Measurements from ENCODE around the gene HDAC4. TPM values are rescaled to one million over a fixed set of nuclear protein-coding genes. Genes with fewer than 3 reads are reported as not detected.

The HDAC4 gene
- total and polyA plus RNA-seq, 2 of the 4 experiments (the other 2 are of a cell fraction): 4.1 to 7.2 TPM

DNA sequence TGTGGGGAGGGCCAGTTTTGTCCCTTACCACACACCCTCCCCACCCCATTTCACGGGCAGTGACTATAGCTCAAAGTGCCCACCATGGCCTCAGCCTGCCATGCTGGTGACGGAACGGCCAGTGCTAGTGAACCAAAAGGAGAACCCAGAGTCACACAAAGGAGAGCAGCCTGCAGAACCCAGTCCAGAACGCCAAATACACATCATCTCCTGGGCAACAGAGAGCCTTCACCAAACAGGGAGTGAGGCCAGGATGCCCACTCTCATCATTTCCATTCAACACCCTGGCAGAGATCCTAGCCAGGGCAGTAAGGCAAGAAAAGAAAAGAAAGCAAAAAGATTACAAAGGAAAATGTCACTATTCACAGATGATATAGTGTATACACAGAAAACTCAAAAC lies 38.3 kb downstream of the HDAC4 start:
- Histone ChIP-seq H3K27ac (ENCODE audit: insufficient read depth, low read length) (no peak overlapping the region), H3K9ac (ENCODE audit: low read depth, low read length) (no peak overlapping the region), H3K56ac (ENCODE audit: extremely low read depth, insufficient read depth, low read length) (no peak overlapping the region), H3K4me1 (ENCODE audit: control insufficient read depth, insufficient read depth, low read length) (peaks cover 8% of the 10 kb centered on the region; the same call in 1 of the 2 replicates), H2BK120ac (ENCODE audit: low read depth, low read length) (no peak overlapping the region), H3K14ac (replicated peaks; ENCODE audit: low read depth, low read length) (no peak overlapping the region), H2AFZ (replicated peaks; ENCODE audit: low read length, poor library complexity) (no peak overlapping the region), H3K4me2 (ENCODE audit: low read depth, low read length) (no peak overlapping the region), H2AK9ac (replicated peaks; ENCODE audit: low read depth, low read length, poor library complexity) (no peak overlapping the region), H3K4me3 (ENCODE audit: insufficient read depth, low read depth, low read length) (no peak overlapping the region), H3K4ac (ENCODE audit: low read depth, low read length) (no peak overlapping the region), H4K5ac (ENCODE audit: low read depth, low read length) (no peak overlapping the region), H4K91ac (ENCODE audit: insufficient read depth, low read depth, low read length) (no peak overlapping the region), H3K18ac (ENCODE audit: low read depth, low read length) (no peak overlapping the region), H3K9me3 (ENCODE audit: control insufficient read depth, insufficient read depth, low read length) (no peaks in the 10 kb centered on the region), H2AK5ac (ENCODE audit: low read depth, low read length) (no peak overlapping the region), H4K8ac (ENCODE audit: low read depth in 2 of 2, low read length in 2 of 2) (no peak overlapping the region), H3K23ac (ENCODE audit: low read depth, low read length) (no peak overlapping the region), H3K79me1 (ENCODE audit: low read depth in 1 of 2, low read length in 2 of 2) (peaks cover 44 to 81% of the 10 kb centered on the region in 2 experiments), H4K20me1 (ENCODE audit: insufficient read depth, low read length) (peaks cover 28% of the 10 kb centered on the region), H2BK5ac (ENCODE audit: low read depth, low read length, poor library complexity, severe bottlenecking) (no peak overlapping the region), H3K36me3 (ENCODE audit: control insufficient read depth, insufficient read depth, low read length) (peaks cover 8% of the 10 kb centered on the region), H3K9me1 (ENCODE audit: insufficient read depth, low read length) (peaks cover 23% of the 10 kb centered on the region), H2BK15ac (ENCODE audit: low read depth, low read length) (no peak overlapping the region), H3K27me3 (ENCODE audit: control insufficient read depth, insufficient read depth, low read length) (no peaks in the 10 kb centered on the region), H2BK20ac (ENCODE audit: low read depth, low read length) (no peak overlapping the region)
- no TSS peak for BruUV-seq (replicated peaks)
- in situ Hi-C loops (cut with MboI; ENCODE audit: low sequenced_read_pairs) (no loop called here), dilution Hi-C loops (cut with HindIII; ENCODE audit: low sequenced_read_pairs, unreplicated experiment) (no loop called here), intact Hi-C loops (cut with micrococcal nuclease) (no loop called here)
- no peak for DNase-seq
- POLR2A ChIA-PET (ENCODE audit: unreplicated experiment): no interaction called here
- CTCF ChIA-PET: no interaction called here
- ATAC-seq (ENCODE audit: low read depth): no peak
- 95% methylated on average over 3 of the region's 4 CpGs; no CpG with 5 or more reads in 1 of the 2 experiments for WGBS, 2 experiments (ENCODE audit: extremely low coverage in 2 of 2, insufficient read length in 1 of 2)
- TF ChIP-seq MAZ (IDR thresholded peaks at IDR 0.05; ENCODE audit: borderline replicate concordance, low read depth, low read length): no peak
- TF ChIP-seq RCOR1 (IDR thresholded peaks at IDR 0.05; ENCODE audit: insufficient replicate concordance, low read length): no peak
- TF ChIP-seq CEBPB (IDR thresholded peaks at IDR 0.05; ENCODE audit: low read depth, low read length): no peak
- TF ChIP-seq FOS (IDR thresholded peaks at IDR 0.05; ENCODE audit: low read depth, low read length): no peak
- no peak for TF ChIP-seq BHLHE40 (IDR thresholded peaks at IDR 0.05; ENCODE audit: low read depth, low read length)
- TF ChIP-seq MXI1 (IDR thresholded peaks at IDR 0.05; ENCODE audit: borderline replicate concordance, low read depth, low read length): no peak
- TF ChIP-seq, protein P1, sequence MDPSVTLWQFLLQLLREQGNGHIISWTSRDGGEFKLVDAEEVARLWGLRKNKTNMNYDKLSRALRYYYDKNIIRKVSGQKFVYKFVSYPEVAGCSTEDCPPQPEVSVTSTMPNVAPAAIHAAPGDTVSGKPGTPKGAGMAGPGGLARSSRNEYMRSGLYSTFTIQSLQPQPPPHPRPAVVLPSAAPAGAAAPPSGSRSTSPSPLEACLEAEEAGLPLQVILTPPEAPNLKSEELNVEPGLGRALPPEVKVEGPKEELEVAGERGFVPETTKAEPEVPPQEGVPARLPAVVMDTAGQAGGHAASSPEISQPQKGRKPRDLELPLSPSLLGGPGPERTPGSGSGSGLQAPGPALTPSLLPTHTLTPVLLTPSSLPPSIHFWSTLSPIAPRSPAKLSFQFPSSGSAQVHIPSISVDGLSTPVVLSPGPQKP (IDR thresholded peaks at IDR 0.05; ENCODE audit: borderline replicate concordance, low read depth, low read length): no peak
- TF ChIP-seq, protein P2, sequence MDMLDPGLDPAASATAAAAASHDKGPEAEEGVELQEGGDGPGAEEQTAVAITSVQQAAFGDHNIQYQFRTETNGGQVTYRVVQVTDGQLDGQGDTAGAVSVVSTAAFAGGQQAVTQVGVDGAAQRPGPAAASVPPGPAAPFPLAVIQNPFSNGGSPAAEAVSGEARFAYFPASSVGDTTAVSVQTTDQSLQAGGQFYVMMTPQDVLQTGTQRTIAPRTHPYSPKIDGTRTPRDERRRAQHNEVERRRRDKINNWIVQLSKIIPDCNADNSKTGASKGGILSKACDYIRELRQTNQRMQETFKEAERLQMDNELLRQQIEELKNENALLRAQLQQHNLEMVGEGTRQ (IDR thresholded peaks at IDR 0.05; ENCODE audit: low read depth, low read length): no peak
- TF ChIP-seq CHD1 (IDR thresholded peaks at IDR 0.05; ENCODE audit: low read depth, low read length): no peak
- no peak for TF ChIP-seq MAFK (IDR thresholded peaks at IDR 0.05; ENCODE audit: low read depth, low read length)
- no peak for TF ChIP-seq NFE2L2 (IDR thresholded peaks at IDR 0.05; ENCODE audit: low read depth, low read length)

All from IMR-90 (cell line).